GM12878 (cell line): ENCODE measurements around the gene CPT1C.

Source experiments
- EZH2 ChIP-seq: IDR thresholded peaks from 2 replicates; pipeline ENCODE4 v1.6.1; 2012; ENCODE audit warnings: low read depth, mild to moderate bottlenecking, control low read depth, inconsistent platforms, low read length, borderline replicate concordance; ENCODE audit not compliant: control insufficient read depth
- NFIC ChIP-seq: IDR thresholded peaks from 2 replicates; pipeline ENCODE4 v1.6.1; 2012; ENCODE audit warnings: low read depth, mild to moderate bottlenecking, inconsistent platforms, low read length, moderate library complexity
- NR2C2 ChIP-seq: IDR thresholded peaks from 2 replicates; pipeline ENCODE4 v1.6.1; 2011; ENCODE audit warnings: borderline replicate concordance, low read depth; ENCODE audit not compliant: control insufficient read depth, insufficient read length
- POLR2A ChIP-seq: IDR thresholded peaks from 2 replicates; pipeline ENCODE4 v1.6.1; 2011; ENCODE audit warnings: low read depth, mild to moderate bottlenecking, low read length
- SUPT20H ChIP-seq: IDR thresholded peaks from 2 replicates; pipeline ENCODE4 v1.6.1; 2011; ENCODE audit warnings: low read depth, mild to moderate bottlenecking, low read length, moderate library complexity, borderline replicate concordance; ENCODE audit not compliant: control insufficient read depth
- ZNF384 ChIP-seq: IDR thresholded peaks from 2 replicates; pipeline ENCODE4 v1.6.1; 2012; ENCODE audit warnings: low read depth, mild to moderate bottlenecking, low read length, improper control_type of control experiment, borderline replicate concordance
- TF ChIP-seq, protein P1 (sequence below), 3 experiments: IDR thresholded peaks in 2 of 3; conservative IDR thresholded peaks in 1 of 3; 2 replicates each; pipeline ENCODE4 v1.5.1; 2011; ENCODE audit warnings: low read depth in 3 of 3, low read length in 3 of 3, mild to moderate bottlenecking in 3 of 3, control low read depth in 2 of 3, moderate library complexity in 2 of 3, inconsistent platforms in 1 of 3, mixed read lengths in 1 of 3; ENCODE audit not compliant: control insufficient read depth in 2 of 3, insufficient read depth in 1 of 3; ENCODE audit errors: extremely low read depth in 1 of 3
- TF ChIP-seq, protein P2 (sequence below): IDR thresholded peaks from 2 replicates; pipeline ENCODE4 v1.6.1; 2012; ENCODE audit warnings: low read depth, low read length, improper control_type of control experiment

- TF ChIP-seq EZH2 (no peak), POLR2A (no peak), ZNF384 (no peak), NFIC (no peak), NR2C2 (no peak), SUPT20H (no peak)
- TF ChIP-seq, protein P1, sequence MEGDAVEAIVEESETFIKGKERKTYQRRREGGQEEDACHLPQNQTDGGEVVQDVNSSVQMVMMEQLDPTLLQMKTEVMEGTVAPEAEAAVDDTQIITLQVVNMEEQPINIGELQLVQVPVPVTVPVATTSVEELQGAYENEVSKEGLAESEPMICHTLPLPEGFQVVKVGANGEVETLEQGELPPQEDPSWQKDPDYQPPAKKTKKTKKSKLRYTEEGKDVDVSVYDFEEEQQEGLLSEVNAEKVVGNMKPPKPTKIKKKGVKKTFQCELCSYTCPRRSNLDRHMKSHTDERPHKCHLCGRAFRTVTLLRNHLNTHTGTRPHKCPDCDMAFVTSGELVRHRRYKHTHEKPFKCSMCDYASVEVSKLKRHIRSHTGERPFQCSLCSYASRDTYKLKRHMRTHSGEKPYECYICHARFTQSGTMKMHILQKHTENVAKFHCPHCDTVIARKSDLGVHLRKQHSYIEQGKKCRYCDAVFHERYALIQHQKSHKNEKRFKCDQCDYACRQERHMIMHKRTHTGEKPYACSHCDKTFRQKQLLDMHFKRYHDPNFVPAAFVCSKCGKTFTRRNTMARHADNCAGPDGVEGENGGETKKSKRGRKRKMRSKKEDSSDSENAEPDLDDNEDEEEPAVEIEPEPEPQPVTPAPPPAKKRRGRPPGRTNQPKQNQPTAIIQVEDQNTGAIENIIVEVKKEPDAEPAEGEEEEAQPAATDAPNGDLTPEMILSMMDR (IDR thresholded peaks at IDR 0.05 in 2 of 3, conservative IDR thresholded peaks at IDR 0.05 in 1 of 3; ENCODE audit: control insufficient read depth in 2 of 3, extremely low read depth in 1 of 3, insufficient read depth in 1 of 3, low read depth in 3 of 3, low read length in 3 of 3): no peak
- TF ChIP-seq, protein P2, sequence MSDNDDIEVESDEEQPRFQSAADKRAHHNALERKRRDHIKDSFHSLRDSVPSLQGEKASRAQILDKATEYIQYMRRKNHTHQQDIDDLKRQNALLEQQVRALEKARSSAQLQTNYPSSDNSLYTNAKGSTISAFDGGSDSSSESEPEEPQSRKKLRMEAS: no peak
Measured at GRCh38 chr19:49681830-49682229, 9.1 kb upstream of the CPT1C start.
